Stimulated activated CD8-positive, alpha-beta memory T cell treated with anti-CD3 and anti-CD28 coated beads, Interleukin-15, amount 100 ng/mL, for 48 hours (primary cell): ENCODE measurements around the gene SRSF10.
A peak's percentile ranks its signal among the peaks of the same experiment; 100 is the strongest.
"Not testable (repeated sequence)": the region's sequence is repeated elsewhere in the genome, so short reads cannot be mapped to it uniquely, and the experiment has no call there.

Source experiments
- DNase-seq, 2 donors: peaks; one replicate each; pipeline ENCODE4 v3.0.0-alpha.2; 2020; ENCODE audit warnings: low read depth in 2 of 2

Gene SRSF10

GRCh38 chr1:23997812-23998211 lies 17.7 kb upstream of the SRSF10 start:
- no peak for DNase-seq

- no peak for DNase-seq
Measured at GRCh38 chr1:23996700-23997229, 16.6 kb upstream of the SRSF10 start.

GRCh38 chr1:23995431-23995837 lies 15.3 kb upstream of the SRSF10 start:
- DNase-seq: no peak

GRCh38 chr1:23992011-23992410 lies 11.9 kb upstream of the SRSF10 start:
- not testable (repeated sequence) for DNase-seq

- no peak for DNase-seq
Measured at GRCh38 chr1:23989263-23989662, 9.1 kb upstream of the SRSF10 start.

- DNase-seq: not testable (repeated sequence)
Measured at GRCh38 chr1:23987038-23987437, 6.9 kb upstream of the SRSF10 start.

GRCh38 chr1:23984417-23985186 lies 4.5 kb upstream of the SRSF10 start:
- DNase-seq: no peak

- peak; percentile 40 to 50 for DNase-seq
Measured at GRCh38 chr1:23980728-23981070, 572 bp upstream of the SRSF10 start.

- no peak for DNase-seq
Measured at GRCh38 chr1:23979387-23979880, 693 bp downstream of the SRSF10 start.

- no peak for DNase-seq
Measured at GRCh38 chr1:23978805-23979204, 1.3 kb downstream of the SRSF10 start.

- no peak for DNase-seq
Measured at GRCh38 chr1:23977854-23978191, 2.3 kb downstream of the SRSF10 start.

- DNase-seq: no peak
Measured at GRCh38 chr1:23977187-23977853, 2.8 kb downstream of the SRSF10 start.

GRCh38 chr1:23967871-23968270 lies 12.3 kb downstream of the SRSF10 start:
- no peak for DNase-seq

- DNase-seq: no peak
Measured at GRCh38 chr1:23966973-23967493, 13.1 kb downstream of the SRSF10 start.

- no peak for DNase-seq
Measured at GRCh38 chr1:23964790-23965740, 15.1 kb downstream of the SRSF10 start.

GRCh38 chr1:23964235-23964668 lies 15.9 kb downstream of the SRSF10 start:
- DNase-seq: no peak

- DNase-seq: no peak
Measured at GRCh38 chr1:23963617-23964234, 16.4 kb downstream of the SRSF10 start.

- DNase-seq: no peak
Measured at GRCh38 chr1:23960291-23961020, 19.7 kb downstream of the SRSF10 start.

GRCh38 chr1:23959461-23960290 lies 20.5 kb downstream of the SRSF10 start, which contains the start of gene PNRC2:
PNRC2 (plus strand) TSS chr1:23959828; CDS start chr1:23961458, 1,630 bp downstream.
- DNase-seq: peak; percentile 96 to 97
